Testis (tissue), 2 donors: ENCODE data around the gene EPB41L4A.

ENCODE experiments used
- CTCF ChIP-seq, 3 experiments: fragments of 450-650 bp in 2 of 3; fragments of 200-600 bp in 1 of 3; sonication (generic) in 1 of 3; IDR thresholded peaks; one replicate each; pipeline ENCODE4 v1.5.1; 2016 to 2019; ENCODE audit warnings: antibody characterized with exemption in 3 of 3, mild to moderate bottlenecking in 2 of 3, moderate library complexity in 1 of 3
- POLR2A ChIP-seq: fragments of 450-650 bp; IDR thresholded peaks from one replicate; pipeline ENCODE4 v1.6.1; 2017; ENCODE audit warnings: antibody characterized with exemption, mild to moderate bottlenecking, moderate library complexity

DNA sequence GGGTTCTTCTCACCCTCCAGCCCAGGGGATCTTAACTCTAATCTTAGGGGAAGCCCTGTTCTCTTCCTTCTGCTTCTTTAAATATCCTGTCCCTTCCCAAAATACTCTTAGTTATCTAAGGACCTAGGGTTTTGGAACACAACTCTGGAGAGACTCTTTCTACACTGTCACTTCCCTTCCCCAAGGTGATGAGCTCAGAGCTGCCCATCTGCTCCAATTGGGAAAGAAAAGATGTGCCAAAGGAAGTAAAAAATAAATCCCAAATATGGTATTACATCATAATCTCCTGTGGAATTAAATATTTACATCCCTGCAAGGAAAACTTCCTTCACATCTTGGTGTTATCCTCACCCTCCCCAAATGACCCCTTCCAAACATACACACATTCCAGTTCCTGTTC lies 291.2 kb downstream of the EPB41L4A start:
- TF ChIP-seq CTCF (IDR thresholded peaks at IDR 0.05) (no peak), POLR2A (no peak)
